RPMI7951 (cell line): ENCODE measurements around the gene POMT2. TPM values are rescaled to one million over a fixed set of nuclear protein-coding genes. Genes with fewer than 3 reads are reported as not detected.

ENCODE experiments used
- DNase-seq: peaks from one replicate; pipeline ENCODE4 v3.0.0-alpha.2; 2012; ENCODE audit warnings: low read depth
- total RNA-seq: library from RNA; depleted of rRNA; stranded (reverse); fragments of >200 nt; shearing (Covaris generic); gene quantifications from 2 replicates; pipeline ENCODE4 v1.2.3, GENCODE V29; 2014; rRNA removed

POMT2 gene
- total RNA-seq, 1 experiment from 2014 or later, result 10.1 TPM

DNA sequence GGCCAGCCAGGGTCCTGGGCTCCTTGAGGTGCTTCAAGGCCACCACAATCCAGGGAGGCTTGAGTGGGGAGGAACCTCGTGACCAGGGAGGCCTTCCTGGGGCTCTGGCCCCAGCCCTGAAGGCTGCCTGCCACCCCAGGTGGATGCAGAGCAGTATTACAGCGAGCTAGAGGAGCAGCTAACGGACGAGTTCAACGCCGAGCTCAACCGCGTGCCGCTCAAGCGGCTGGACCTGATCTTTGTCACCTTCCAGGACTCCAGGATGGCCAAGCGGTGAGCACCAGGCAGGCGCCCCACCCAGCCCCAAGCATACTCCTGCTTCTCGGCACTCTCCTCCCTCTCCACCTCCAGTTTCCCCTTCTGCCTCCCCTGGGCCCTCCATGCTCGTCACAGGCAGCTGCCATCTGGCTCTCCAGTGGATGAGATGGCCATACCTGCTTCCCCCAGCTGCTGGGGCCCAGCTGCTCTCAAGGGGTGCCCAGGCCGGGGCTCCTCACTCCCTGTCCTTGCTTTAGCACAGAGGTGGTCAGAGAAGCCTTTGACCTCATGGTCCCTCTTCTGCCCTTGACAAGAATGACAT, 80.3 kb downstream of the POMT2 start:
- DNase-seq, result no peak

DNA sequence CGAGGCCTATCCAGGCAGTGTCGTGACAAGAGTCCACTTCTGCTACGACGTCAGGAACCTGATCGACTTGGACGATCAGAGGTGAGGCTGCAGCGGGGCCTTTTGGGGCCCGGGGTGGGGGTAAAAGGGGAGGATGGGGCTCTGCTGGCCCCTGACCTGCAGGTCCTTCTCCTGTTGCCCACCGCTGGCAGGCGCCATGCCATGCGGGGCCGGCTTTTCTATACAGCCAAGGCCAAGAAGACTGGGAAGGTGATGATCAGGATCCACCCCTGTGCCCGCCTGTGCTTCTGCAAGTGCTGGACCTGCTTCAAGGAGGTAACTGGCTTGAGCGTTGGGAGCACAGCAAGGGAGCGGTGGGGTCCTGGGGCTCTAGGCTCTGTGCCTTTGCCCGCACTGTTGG, 81.3 kb downstream of the POMT2 start:
- DNase-seq, result no peak

DNA sequence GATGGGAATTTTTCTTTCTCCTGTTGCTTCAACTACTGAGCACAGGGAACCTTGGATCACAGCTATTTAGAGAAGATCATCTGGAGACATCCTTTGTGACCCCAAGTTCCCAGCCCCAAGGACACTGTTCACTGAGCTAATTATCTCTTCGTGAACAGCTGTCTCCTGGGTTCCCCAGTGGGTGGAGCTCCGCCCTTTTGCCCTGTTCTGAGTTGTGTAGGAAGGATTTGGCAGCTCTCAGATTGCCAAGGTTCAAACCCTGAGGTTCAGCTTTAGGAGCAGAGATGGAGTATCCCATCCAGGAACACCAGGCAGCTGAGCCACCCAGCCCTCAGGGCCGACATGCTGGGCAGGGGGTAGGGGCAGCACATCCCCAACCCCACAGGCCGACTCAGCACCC, 81.7 kb downstream of the POMT2 start:
- DNase-seq, result no peak

DNA sequence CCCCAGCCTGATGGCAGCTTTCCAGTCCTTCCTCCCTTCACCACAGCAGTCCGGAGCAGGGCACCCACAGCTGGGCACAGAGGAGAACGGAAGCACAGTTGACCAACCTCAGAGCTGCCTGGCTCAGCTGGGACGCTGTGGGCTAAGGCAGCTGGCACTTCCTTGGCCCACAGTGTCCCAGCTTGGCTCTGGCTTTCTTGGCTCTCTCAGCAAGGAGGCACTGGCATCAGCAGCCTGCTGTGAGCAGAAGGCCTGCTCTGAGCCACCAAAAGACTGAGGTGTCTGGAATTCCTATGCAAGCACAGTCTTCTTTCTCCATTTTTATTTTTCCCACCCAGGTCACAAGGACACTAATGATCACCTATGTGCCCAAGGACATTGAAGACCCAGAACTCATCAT, 82.3 kb downstream of the POMT2 start:
- DNase-seq, result no peak

DNA sequence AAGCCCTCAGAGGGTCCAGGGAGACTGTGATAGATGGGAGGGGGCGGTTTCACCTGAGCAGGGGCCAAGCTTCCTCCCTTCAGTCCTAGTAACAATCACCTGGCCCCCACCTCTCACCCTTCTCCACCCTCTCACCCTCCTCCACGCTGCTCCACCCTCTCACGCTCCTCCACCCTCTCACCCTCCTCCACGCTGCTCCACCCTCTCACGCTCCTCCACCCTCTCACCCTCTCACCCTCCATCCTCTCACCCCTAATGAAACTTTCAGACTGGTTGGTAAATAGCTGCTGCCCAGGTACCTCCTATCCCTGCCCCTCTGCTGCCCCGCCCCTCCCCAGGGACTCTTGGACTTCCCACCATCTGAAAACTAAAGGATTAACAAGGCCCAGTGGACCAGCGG, 83.9 kb downstream of the POMT2 start:
- DNase-seq, result no peak

DNA sequence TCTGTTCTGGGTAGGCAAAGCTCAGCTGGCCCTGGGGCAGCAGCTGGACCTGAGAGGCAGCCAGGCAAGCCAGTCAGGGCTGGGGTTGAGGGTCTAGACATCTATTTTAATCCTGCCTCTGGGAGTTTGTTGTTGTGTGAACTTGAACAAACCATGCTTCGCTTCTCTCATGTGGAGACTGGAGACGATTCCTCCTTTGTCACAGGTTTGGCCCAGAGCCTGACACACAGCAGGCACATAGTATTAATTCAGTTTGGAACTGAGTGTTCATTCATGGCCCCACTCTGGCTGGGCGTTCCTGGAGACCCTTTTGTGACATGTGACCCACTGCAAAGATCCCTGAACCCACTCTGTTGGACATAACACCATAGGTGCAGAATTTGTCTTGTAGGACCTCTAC, 89.0 kb downstream of the POMT2 start:
- no peak for DNase-seq

DNA sequence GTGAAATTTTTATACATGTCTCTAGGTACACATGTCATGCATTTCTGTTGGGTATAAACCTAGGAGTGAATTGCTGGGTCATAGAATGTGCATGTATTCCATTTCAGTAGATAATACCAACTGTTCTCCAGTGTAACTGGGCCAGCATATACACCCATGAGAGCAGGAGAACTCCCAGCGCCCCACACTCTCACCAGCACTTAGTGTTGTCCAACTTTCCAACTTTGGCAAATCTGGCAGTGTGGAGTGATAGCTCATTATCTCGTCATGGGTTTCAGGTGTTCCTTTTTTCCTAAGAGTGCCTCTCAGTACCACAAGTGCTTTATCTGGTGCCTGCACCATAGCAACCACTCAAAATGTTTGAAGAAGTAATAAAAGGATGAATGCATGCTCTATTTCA, 89.8 kb downstream of the POMT2 start:
- DNase-seq, result no peak

DNA sequence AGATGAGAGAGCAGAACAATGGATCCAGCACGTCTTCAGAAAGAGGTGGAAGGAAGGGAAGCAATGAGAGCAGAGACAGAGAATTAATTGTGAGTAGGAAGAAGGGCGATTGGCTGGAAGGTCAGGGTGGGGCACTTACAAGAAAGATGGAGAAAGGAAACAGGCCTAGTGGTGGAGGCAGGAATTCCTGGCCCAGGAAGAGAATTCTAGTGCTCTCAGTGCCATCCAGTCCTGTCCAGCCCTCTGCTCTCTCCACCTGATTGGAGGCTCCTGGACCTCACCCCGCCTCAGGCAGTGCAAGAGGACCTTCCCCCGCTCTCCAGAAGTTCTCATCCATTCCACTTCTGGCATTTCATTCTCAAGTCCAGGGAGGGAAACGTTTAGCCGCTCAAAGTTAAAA, 92.6 kb downstream of the POMT2 start:
- no peak for DNase-seq

DNA sequence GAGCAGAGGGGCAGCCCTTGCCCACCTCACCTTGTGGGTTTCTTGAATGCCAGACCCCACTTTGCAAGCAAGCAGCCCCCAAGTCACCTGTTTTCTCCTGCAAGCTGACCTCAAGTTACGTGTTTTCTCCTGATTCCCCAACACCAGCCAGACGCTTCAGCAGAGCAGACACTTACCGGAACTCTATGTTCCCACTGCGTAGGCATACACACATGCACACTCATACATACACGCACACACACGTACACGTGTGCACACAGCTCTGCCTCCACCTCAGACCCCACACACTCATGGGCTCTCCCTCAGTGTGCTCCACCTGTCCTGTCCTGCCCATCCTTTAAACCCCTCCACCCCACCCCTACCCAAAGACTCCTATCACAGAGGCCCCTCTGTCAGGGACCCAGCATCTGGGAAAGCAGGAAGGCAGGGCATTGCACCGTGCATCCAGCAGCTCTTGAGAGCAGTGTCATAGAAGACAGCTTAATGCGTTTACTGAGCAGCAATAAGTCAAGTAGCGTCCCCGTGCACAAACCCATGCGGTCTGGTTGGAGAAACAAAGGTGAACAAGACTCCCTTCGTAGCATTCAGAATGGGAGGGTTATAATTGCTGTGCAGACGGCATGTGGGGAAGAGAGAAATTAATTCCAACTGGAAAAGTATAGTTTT, 94.7 kb downstream of the POMT2 start:
- no peak for DNase-seq

DNA sequence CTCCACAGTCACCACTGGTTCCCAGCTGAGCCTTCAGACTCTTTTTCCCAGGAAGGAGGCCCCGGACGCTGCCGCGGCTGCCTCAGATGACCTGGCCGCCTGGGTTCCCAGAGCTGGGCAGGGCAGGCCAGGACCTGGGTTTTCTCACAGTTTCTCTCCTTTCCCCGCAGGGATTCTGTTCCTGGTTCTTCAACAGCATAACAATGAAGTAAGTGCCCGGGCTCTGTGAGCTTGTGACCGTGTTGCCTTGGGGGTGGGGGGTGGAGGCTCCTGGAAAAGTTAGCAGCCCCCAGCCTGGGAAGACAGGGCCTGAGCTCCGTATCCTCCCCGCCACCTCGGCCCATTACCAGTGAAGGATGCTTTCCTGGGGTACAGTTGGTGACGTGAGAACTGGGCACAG, 95.4 kb downstream of the POMT2 start:
- no peak for DNase-seq

Other genes starting within 250 kb of the POMT2 start
- gene CIPC, start 222.6 kb downstream of the POMT2 start, total RNA-seq, result 11.1 and 12.0 TPM in 2 replicates
- not detected in 2 replicates for gene ZDHHC22, start 179.1 kb downstream of the POMT2 start, total RNA-seq
- not detected in 2 replicates for gene TMEM63C, start 139.1 kb downstream of the POMT2 start, total RNA-seq
- gene NGB, start 49.7 kb downstream of the POMT2 start, total RNA-seq, result not detected in 2 replicates
- gene GSTZ1, start 153 bp upstream of the POMT2 start, total RNA-seq, result 20.3 and 22.1 TPM in 2 replicates
- gene TMED8, start 56.2 kb upstream of the POMT2 start, total RNA-seq, result 7.3 and 7.4 TPM in 2 replicates
- 0.84 and 1.7 TPM in 2 replicates for gene SAMD15, start 56.5 kb upstream of the POMT2 start, total RNA-seq
- gene NOXRED1, start 102.6 kb upstream of the POMT2 start, total RNA-seq, result not detected in 2 replicates
- gene VIPAS39, start 136.7 kb upstream of the POMT2 start, total RNA-seq, result 18.4 TPM in 2 replicates
- 199 and 204 TPM in 2 replicates for gene AHSA1, start 137.2 kb upstream of the POMT2 start, total RNA-seq
- gene ISM2, start 177.9 kb upstream of the POMT2 start, total RNA-seq, result under 0.01 TPM in 1 of 2 replicates, not detected in the other